Lung microvascular endothelial cell (primary cell): Measurements from ENCODE around the gene PEPD. TPM values are rescaled to one million over a fixed set of nuclear protein-coding genes. Genes with fewer than 3 reads are reported as not detected.

Experiments
- DNase-seq, 2 donors: peaks; one replicate each; pipeline versions ENCODE4 v3.0.0 to v3.0.0-alpha.2; 2010; ENCODE audit warnings: low read depth in 2 of 2
- total RNA-seq: library from RNA; depleted of rRNA; stranded (reverse); fragments of >200 nt; gene quantifications from 2 replicates; pipeline ENCODE4 v1.2.1, GENCODE V29; 2014

PEPD gene
- total RNA-seq, 1 donor from 2014 or later: 89.3 TPM

DNA sequence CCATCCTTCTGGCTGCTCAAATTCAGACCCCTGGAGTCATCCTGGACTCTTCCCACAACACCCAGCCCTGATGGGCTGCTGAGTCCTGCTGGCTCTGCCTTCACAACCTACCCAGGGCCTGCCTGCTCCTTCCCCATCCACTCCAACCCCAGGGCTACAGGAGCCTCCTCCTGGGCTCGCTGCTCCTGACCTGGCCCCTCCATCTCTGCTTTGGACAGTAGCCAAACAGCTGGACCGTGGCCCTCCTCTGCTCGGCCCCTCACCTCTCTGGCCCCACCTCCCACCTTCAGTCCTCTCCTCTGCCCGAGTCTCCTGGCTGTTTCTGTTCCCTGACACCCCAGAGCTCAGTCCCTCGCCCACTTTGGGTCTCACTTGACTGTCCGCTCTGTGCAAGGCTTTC, 81.3 kb downstream of the PEPD start:
- no peak for DNase-seq

DNA sequence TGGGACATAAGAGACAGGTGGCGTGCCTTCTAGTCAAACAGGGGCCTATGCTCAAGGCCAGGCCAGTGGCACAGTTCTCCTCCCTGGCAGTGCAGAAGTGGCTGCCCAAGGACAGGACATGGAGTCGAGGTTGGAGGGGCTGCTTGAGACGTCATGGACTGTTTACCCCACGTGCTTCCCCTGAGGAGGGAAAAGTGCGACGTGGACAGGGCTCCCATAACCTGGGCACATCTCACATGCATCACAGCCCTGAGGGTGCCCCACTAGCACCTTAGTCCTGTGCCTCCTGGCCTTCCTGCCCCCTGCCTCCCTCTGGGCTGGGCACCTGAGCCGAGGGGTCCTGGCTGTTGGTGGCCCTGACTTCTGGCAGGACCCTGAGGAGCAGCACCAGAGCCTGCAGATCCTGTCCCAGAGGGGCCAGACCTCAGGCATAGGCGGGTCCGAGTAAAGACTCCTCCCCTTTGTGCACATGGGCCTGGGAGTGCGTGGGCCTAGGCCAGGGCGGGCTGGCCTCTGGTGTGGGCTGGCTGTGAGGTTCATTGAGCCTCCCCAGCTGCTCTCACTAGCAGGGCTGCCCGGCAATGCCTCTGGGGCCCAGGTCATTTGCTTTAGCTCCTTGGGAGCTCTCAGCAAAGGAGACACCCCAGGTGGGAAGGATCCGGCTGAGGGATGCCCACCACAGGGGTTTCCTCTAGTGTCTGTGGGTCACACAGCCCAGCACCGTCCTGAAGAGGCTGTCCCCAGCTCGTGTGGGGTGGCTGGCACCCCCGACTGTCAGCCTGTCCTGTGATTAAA, 82.4 kb downstream of the PEPD start:
- DNase-seq: no peak

DNA sequence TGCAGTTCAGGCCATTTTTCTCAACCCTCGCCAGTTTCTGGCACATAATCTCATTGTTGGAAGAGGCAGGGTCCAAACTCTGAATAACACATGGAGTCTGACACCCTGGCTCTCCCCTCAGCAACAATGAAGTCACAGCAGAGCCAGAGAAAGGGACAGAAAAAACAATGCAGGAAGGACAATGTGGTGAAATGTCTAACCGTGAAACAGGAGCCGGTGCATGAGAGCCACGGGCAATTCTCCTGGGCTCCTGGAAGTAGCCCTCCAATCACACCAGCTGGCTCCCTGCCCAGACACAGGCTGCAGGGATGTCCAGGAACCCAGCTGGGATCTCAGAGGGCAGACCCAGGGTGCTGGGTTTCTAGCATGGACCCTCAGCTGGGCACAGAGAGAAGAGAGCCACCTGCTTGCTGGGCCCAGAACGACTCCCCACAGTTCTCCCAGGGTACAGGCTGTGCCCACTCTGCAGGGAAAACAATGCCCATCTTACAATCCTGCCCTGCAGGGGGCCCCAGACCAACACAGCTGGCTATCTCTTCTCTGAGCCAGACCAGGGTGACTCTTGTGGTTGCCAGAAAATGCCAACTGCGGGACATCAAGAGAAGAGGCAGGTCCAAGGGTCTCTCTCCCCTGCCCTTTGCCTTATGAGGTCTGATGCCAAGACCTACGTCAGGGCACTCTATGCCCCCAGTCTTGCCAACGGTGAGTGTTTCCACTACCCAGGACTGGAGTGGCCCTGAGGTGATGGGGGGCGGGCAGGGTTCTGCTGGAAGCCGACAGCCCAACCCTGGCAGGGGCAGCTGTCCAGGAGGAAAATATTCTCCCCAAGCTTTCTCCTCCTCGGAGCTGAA, 83.5 kb downstream of the PEPD start:
- peak; percentile 12 to 21 for DNase-seq

DNA sequence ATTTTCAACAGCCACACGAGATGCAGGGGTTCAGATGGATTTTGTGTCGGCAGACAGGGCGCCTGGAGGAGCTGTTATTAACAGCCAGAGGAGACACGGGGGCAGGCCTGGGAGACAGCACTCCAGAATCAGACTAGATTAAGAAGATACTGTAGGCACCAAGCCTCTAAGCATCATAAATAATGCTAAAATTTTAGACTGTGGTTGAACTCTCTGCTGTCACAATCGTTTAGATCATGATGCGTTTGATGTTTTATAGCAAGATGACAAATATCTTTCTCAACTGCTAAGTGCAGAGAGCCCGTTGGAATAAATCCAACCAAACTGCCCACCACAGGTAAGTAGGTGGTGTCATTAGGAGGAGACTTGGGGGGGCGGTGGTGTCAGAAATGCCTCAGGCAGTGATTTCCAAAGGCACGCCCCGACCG, 84.2 kb downstream of the PEPD start:
- DNase-seq: no peak

DNA sequence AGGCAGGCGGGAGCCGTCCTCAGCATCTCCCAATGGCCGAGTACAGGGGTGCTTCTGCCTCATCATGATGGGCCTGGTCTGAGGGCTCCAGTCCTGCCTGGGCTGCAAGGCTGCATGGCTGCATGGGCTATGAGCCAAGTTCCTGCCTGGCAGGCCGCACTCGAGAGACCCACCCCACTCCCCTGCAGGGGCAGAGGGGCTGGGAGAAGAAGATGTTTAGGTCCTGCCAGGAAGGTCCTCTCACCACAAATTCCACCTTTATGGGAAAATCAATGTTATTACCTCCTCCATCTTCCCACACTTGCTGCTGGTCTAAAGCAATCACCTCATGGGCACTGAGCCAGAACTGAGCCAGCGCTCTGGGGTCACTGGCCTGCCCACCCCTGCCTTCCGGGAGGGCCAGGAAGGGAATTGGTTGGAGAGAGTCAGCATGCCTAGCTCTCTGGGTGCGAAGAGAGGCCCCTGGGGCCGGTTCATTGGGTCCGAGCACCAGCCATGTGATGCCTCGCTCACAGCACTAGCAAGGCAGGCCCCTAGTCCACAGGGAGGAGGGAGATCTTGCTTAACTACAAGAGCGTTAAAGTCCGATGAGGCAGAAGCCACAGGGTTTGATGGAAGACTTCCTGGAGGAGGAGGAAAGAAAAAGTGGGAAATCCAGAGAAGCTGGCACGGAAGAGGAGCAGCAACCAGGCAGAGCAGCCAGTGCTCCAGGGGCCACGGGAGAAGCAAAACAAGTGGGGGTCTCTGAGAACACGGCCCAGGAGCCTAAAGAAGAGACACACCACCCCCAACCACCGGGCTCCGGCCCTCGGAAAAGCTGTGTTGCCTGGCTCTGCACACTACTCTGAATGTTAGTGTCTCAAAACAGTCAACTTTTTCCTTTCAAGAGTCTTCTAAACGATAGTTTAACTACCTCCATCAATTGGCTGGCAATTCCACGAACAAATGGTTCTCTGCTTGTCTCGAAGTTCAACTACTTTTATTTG, 84.9 kb downstream of the PEPD start:
- peak in 1 of 2 donors; percentile 15 for DNase-seq

- no peak for DNase-seq
Measured at GRCh38 chr19:33435706-33436359, 85.8 kb downstream of the PEPD start.

GRCh38 chr19:33434886-33435705, 86.5 kb downstream of the PEPD start:
- DNase-seq: peak; percentile 34 to 36

- DNase-seq: no peak
Measured at GRCh38 chr19:33434069-33434885, 87.3 kb downstream of the PEPD start.

DNA sequence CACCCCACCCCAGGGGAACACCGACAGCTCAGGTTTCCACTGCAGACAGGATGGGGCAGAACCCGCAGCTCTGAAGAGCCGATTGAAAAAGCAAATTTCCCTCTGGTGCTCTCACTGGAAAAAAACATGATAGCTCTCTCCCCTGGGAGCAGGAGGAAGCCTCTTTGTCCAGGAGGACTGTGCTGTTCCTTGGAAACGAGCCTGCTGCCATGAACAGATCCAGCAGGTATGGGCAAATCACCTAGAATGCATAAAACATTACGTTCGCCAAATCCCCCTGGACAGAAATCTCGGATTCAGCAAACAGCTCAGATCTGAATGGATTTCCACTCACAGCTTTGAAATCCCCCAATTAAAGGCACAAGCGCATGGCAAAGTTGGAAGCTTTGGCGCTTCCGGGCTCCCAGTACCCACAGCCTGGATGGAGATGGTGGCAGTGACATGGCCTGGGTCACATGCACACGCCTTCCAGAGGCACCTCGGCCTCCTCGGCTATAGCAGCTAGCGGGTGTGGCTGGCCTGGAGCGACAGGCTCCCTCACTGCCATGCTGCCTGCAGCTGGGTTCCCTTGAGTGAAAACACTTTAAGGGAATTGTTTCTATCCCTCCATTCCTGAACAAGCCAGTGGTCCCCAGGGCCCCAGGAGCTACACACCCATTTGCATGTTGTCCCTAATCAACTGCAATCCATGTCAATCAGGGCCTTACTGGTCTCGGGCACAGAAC, 89.0 kb downstream of the PEPD start:
- DNase-seq: no peak

- no peak for DNase-seq
Measured at GRCh38 chr19:33432015-33432414, 89.6 kb downstream of the PEPD start.

DNA sequence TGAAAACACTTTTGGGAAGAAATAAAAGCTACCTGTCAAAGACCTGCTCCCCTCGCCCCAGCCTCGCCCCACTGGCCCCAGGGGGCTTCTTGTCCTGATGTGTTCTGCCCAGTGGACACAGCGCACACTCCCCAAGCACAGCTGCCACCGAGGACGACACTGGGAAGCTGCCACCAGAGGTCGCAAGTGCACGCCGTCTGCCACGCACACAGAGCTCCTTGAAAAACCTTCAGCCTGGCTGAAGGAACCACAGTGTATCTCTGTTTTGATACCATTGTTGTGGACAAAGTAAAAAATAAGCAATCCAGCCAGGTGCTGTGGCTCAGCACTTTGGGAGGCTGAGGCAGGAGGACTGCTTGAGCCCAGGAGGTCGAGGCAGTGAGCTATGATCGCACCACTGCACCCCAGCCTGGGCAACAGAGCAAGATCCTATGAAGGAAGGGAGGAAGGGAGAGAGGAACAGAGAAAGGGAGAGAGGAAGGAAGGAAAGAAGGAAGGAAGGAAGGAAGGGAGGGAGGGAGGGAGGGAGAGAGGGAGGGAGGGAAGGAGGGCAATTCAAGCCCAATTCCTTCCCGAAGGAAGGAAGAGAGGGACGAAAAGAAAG, 90.8 kb downstream of the PEPD start:
- DNase-seq: peak; percentile 77 to 78

GRCh38 chr19:33429891-33430673, 91.5 kb downstream of the PEPD start:
- no peak for DNase-seq

DNA sequence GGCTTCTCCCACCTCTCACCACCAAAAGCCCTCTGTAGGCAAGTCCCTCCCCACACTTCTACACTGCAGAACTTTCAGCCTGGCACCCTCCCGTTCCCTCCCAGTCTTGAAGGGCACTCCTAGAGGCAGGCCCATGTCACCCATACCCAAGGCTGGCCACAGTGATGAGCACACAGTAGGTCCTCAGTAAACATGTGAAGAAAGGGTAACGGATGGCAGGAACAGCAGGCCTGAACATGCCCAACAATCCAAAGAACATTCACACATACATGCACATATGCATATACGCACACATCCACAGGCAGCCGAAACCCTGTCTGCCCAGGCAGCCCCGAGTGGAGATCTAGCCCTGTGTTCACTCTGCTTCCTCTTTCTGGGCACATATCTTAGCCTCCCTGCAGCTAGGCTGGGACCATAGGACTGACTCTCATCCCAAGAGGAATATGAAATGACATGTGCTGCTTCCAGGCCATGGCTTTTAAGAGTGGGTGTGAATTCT, 92.9 kb downstream of the PEPD start:
- no peak for DNase-seq

GRCh38 chr19:33427801-33428626, 93.6 kb downstream of the PEPD start:
- no peak for DNase-seq

DNA sequence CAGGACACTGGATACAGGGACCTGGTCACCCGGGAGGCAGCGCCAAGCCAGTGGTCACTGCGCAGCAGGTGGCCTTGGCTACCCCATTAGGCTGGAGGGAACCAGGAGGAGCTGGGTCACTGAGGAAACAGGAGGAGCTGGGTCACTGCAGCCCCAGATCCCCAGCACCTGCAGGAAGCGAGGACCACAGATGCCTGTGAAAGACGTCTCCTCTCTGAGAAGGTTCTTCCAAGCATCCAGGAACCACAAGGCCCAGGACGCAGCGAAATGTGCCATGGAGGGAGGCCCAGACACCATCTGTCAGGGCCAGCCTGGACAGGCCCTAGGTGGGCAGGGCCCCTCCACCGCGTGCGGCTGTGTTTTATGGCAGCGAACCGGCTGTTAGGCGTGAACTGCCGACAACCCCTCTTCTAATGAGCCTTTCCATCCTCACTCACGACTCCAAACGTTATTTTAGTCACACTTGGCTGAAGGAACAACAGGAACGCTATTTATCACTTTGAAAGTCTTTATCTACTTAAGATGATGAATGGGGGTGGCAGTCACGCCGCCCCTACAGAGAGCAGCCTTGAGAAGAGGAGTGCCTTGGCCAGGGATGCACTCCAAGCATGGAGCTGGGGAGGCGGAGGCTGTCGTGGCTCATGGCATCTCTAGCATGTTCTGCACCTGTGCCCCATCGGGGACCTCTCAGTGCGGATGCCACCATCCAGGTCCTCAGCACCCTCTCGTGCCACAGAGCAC, 94.8 kb downstream of the PEPD start:
- no peak for DNase-seq
